DOHH2 (cell line): ENCODE measurements around the gene KLLN.
A peak's percentile ranks its signal among the peaks of the same experiment; 100 is the strongest.

ENCODE experiments used
- H3F3A ChIP-seq: fragments of 200-600 bp; sonication (generic), shearing (Covaris generic); 2 replicates; pipeline ENCODE4 v1.6.0; 2016; ENCODE audit warnings: antibody characterized with exemption, mild to moderate bottlenecking; ENCODE audit not compliant: control insufficient read depth, insufficient read depth
- H3K27ac ChIP-seq: fragments of 200-600 bp; sonication (generic); 2 replicates; pipeline ENCODE4 v1.5.1; 2014; ENCODE audit warnings: low read depth, mild to moderate bottlenecking, low read length, moderate library complexity
- H3K27me3 ChIP-seq: fragments of 200-600 bp; sonication (generic); 2 replicates; pipeline ENCODE4 v1.6.1; 2014; ENCODE audit warnings: mild to moderate bottlenecking, low read length, mixed read lengths; ENCODE audit not compliant: control insufficient read depth
- H3K36me3 ChIP-seq: fragments of 200-600 bp; sonication (generic); 2 replicates; pipeline ENCODE4 v1.6.1; 2014; ENCODE audit warnings: mild to moderate bottlenecking, low read length, moderate library complexity, mixed read lengths; ENCODE audit not compliant: control insufficient read depth
- H3K4me1 ChIP-seq: fragments of 200-600 bp; sonication (generic); 2 replicates; pipeline ENCODE4 v1.6.1; 2014; ENCODE audit warnings: mild to moderate bottlenecking, low read length, mixed read lengths; ENCODE audit not compliant: control insufficient read depth
- H3K4me2 ChIP-seq: fragments of 200-600 bp; sonication (generic); 2 replicates; pipeline ENCODE4 v1.6.0; 2014; ENCODE audit warnings: mild to moderate bottlenecking, low read length, moderate library complexity
- H3K4me3 ChIP-seq: fragments of 200-600 bp; sonication (generic); 2 replicates; pipeline ENCODE4 v1.5.1; 2014; ENCODE audit warnings: mild to moderate bottlenecking, low read length, mixed read lengths
- H3K79me2 ChIP-seq: fragments of 200-600 bp; sonication (generic); 2 replicates; pipeline ENCODE4 v1.6.1; 2014; ENCODE audit warnings: mild to moderate bottlenecking, low read length, mixed read lengths; ENCODE audit not compliant: control insufficient read depth
- H3K9me2 ChIP-seq: fragments of 200-600 bp; sonication (generic); replicated peaks from 2 replicates; pipeline ENCODE4 v1.6.1; 2014; ENCODE audit warnings: mild to moderate bottlenecking, low read length, mixed read lengths; ENCODE audit not compliant: control insufficient read depth
- H3K9me3 ChIP-seq: fragments of 200-600 bp; sonication (generic); 2 replicates; pipeline ENCODE4 v1.6.1; 2014; ENCODE audit warnings: antibody characterized with exemption, low read length, mixed read lengths; ENCODE audit not compliant: control insufficient read depth, insufficient read depth
- H4K20me1 ChIP-seq: fragments of 200-600 bp; sonication (generic); 2 replicates; pipeline ENCODE4 v1.6.0; 2014; ENCODE audit warnings: low read depth, mild to moderate bottlenecking, antibody characterized with exemption, low read length, moderate library complexity; ENCODE audit not compliant: control insufficient read depth, insufficient read depth
- CTCF ChIP-seq: fragments of 200-600 bp; sonication (generic); IDR thresholded peaks from one replicate; pipeline ENCODE4 v1.5.1; 2014; ENCODE audit warnings: antibody characterized with exemption, mild to moderate bottlenecking, low read depth, low read length; ENCODE audit not compliant: poor library complexity, severe bottlenecking
- EZH2phosphoT487 ChIP-seq: fragments of 200-600 bp; sonication (generic); IDR thresholded peaks from 2 replicates; pipeline ENCODE4 v1.6.1; 2017; ENCODE audit warnings: borderline replicate concordance, mild to moderate bottlenecking, antibody characterized with exemption, low read length, moderate library complexity, mixed read lengths

KLLN gene

GRCh38 chr10:87842220-87842641, 21.1 kb downstream of the KLLN start:
- TF ChIP-seq EZH2phosphoT487 (no peak), CTCF (no peak)
- Histone ChIP-seq H3F3A (no peaks in the 10 kb centered on the region), H3K9me2 (no peaks in the 10 kb centered on the region), H4K20me1 (no peaks in the 10 kb centered on the region), H3K9me3 (no peaks in the 10 kb centered on the region), H3K27ac (no peak overlapping the region), H3K4me2 (no peak overlapping the region), H3K27me3 (no peaks in the 10 kb centered on the region), H3K36me3 (no peaks in the 10 kb centered on the region), H3K4me3 (no peak overlapping the region), H3K79me2 (no peaks in the 10 kb centered on the region), H3K4me1 (peaks cover 15% of the 10 kb centered on the region)

GRCh38 chr10:87841186-87841585, 22.1 kb downstream of the KLLN start:
- no peak overlapping the region for H3K4me2 ChIP-seq

GRCh38 chr10:87838650-87839049, 24.7 kb downstream of the KLLN start:
- Histone ChIP-seq H3K4me2 (no peak overlapping the region), H3K27ac (no peak overlapping the region), H3K4me1 (peaks cover 12% of the 10 kb centered on the region), H3F3A (no peaks in the 10 kb centered on the region), H3K9me3 (no peaks in the 10 kb centered on the region), H4K20me1 (no peaks in the 10 kb centered on the region), H3K4me3 (no peak overlapping the region), H3K9me2 (no peaks in the 10 kb centered on the region), H3K27me3 (no peaks in the 10 kb centered on the region), H3K36me3 (no peaks in the 10 kb centered on the region), H3K79me2 (no peaks in the 10 kb centered on the region)
- no peak for TF ChIP-seq CTCF

More at GRCh38 chr10:87841186-87841585, 22.1 kb downstream of the KLLN start:
- Histone ChIP-seq H3K79me2 (no peaks in the 10 kb centered on the region), H3K4me1 (peaks cover 17% of the 10 kb centered on the region), H3K9me2 (no peaks in the 10 kb centered on the region), H3K27ac (no peak overlapping the region), H3K27me3 (no peaks in the 10 kb centered on the region), H3K36me3 (no peaks in the 10 kb centered on the region), H3K9me3 (no peaks in the 10 kb centered on the region), H4K20me1 (no peaks in the 10 kb centered on the region), H3F3A (no peaks in the 10 kb centered on the region), H3K4me3 (no peak overlapping the region)
- TF ChIP-seq EZH2phosphoT487, result no peak
- no peak for TF ChIP-seq CTCF

- peaks cover 9% of the 10 kb centered on the region for H3K4me1 ChIP-seq
- H4K20me1 ChIP-seq, result no peaks in the 10 kb centered on the region
- H3K36me3 ChIP-seq, result no peaks in the 10 kb centered on the region
- H3K27me3 ChIP-seq, result no peaks in the 10 kb centered on the region
- H3K4me3 ChIP-seq, result no peak overlapping the region
- no peaks in the 10 kb centered on the region for H3F3A ChIP-seq
- no peaks in the 10 kb centered on the region for H3K9me2 ChIP-seq
- no peaks in the 10 kb centered on the region for H3K9me3 ChIP-seq
- H3K4me2 ChIP-seq, result peak overlapping the region; percentile 18
- no peaks in the 10 kb centered on the region for H3K79me2 ChIP-seq
- TF ChIP-seq CTCF (no peak), EZH2phosphoT487 (no peak)
- no peak overlapping the region for H3K27ac ChIP-seq
Observed at GRCh38 chr10:87837445-87837844, 25.9 kb downstream of the KLLN start.
